Forelimb muscle (tissue), 1 donor: ENCODE measurements around the gene PPWD1. TPM values are rescaled to one million over a fixed set of nuclear protein-coding genes. Genes with fewer than 3 reads are reported as not detected.

Experiments
- DNase-seq: peaks from one replicate; pipeline ENCODE4 v3.0.0-alpha.2; 2013; ENCODE audit warnings: low read depth
- polyA plus RNA-seq: library from polyadenylated mRNA; unstranded; fragments of 120-200 nt; gene quantifications from one replicate; pipeline ENCODE4 v1.2.1, GENCODE V29; 2013; ENCODE audit not compliant: insufficient read length

Gene PPWD1
- polyA plus RNA-seq, 1 donor: 42.1 TPM

DNA sequence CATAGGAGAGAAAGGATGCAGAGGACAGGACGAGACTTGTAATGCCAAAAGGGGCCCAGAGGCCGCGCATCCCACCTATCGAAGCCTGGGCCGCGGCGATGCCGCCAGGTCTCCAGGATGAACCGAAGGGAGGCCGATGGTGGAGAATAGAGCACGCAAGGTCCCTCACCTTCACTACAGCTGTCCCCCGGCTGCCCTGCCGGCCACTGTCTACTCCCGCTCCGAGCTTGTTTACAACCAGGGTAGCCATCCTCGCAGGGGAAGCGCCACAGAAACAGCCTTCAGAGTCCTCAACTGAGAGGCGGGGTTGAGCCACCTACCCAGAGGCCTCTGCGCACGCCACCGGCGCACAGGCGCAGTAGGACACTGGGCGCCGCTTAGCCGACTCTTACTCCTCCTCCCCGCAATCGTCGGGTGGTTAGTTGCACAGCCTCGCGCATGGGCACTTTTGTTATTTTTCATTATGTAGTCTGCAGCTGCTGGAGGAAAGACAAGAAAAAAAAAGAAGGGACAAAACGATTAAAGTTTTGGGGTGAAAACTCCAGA is 61.0 kb downstream of the PPWD1 start, which contains the start of gene TRIM23:
Gene TRIM23, minus strand, starts transcription at position 309 of the 546 bp plus-strand sequence. Its CDS starts 59 bp downstream, at position 250.
- DNase-seq: peak; percentile 88

DNA sequence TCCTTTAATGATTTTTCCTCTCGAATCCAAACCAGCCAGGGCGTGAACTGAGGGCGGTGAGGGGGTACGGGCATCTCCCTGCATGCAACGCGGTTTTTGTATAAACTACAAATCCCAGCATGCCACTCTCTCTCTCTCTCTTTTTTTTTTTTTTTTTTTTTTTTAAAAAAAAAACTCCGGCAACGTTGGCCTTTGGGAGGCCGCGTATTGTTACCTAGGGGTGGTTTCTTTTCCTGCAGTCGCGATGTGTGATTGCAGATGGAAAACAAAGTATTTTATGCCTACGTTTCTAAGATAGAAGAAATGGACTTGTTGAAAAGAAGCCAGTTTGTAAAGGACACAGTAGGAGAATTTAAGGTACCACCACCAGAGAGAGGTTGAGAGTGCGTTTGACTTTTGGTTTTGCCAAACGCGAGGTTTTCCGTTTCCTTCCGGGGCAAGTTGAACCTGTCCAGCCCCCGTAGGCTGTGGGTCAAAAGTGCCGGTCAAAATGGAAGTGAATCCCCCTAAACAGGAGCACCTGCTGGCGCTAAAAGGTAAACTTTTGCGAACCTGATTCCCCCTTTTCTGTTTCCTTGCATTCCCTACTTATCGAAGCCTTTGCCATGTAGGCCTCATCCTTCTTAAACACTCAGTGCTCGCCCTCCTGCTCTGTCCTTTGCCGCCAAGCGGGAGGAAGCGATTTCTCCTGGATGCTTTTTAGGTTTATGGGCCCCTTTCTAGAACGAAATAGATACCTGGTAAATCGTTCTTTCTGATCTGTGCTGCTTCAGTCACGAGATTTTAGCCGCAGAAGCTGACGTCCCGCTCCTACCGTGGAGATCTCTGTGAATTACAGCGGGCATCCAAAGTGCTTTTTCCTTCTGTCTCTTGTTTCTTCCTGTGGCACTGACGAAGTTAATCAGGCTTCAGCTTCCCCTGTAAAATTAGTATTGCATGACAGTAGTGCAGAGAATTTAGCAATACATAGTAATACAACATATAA is 61.8 kb downstream of the PPWD1 start, which contains the start of the genes SHLD3 and TRAPPC13:
Gene SHLD3, plus strand, starts transcription at position 457 of the 985 bp plus-strand sequence. CDS start 4,561 bp downstream, outside the sequence.
Gene TRAPPC13, plus strand, starts transcription at position 457 of the 985 bp plus-strand sequence. Its CDS starts 34 bp downstream, at position 491.
- peak; percentile 89 for DNase-seq

DNA sequence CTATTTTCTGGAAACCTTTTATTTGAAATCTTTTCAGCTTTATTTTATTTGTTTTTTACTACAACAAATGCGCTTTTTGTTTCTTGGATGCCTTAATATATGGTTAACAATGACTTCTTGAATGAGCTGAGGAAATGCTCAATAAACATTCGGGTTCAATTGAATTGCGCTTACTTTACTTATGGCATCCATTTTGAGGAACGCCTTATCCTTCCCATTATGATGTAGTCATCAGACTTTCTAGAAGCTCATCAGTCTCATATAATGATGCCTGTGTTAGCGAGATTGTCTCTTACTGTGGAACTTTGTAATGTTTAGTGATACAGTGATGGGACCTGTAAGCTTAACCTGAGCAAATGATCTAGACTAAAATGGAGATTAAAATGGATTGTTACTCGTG is 62.6 kb downstream of the PPWD1 start:
- no peak for DNase-seq

DNA sequence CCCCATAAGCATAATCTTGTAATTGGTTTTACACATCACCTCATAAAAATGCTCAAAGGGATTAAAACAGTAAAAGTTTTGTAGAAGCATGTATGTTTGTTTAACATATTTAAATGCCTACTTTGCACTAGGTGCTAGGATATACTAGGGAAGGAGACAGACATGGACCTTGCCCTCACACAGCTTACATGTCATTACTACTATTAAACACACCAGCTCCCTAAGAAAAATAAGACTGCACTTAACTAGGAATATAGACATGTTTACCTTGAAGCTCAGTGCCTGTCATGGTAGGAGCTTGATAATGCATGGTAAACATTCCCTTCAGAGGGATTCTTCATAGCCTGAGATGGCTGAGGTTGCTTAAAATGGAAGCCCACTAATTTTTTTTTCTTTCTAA is 67.9 kb downstream of the PPWD1 start:
- DNase-seq: no peak

Other genes starting within 250 kb of the PPWD1 start
- gene ADAMTS6, start 81.4 kb upstream of the PPWD1 start, polyA plus RNA-seq: 0.89 TPM
- 12.6 TPM for gene CENPK, start 128 bp upstream of the PPWD1 start, polyA plus RNA-seq
- 19.2 TPM for gene TRIM23, start 61.0 kb downstream of the PPWD1 start, polyA plus RNA-seq
- gene SHLD3, start 61.7 kb downstream of the PPWD1 start, polyA plus RNA-seq: 2.4 TPM
- 18.5 TPM for gene TRAPPC13, start 61.7 kb downstream of the PPWD1 start, polyA plus RNA-seq
- 7.6 TPM for gene SGTB, start 158.8 kb downstream of the PPWD1 start, polyA plus RNA-seq
- 19.1 TPM for gene NLN, start 158.9 kb downstream of the PPWD1 start, polyA plus RNA-seq